Measurements from ENCODE around the gene GJB2. TPM values are rescaled to one million over a fixed set of nuclear protein-coding genes. Genes with fewer than 3 reads are reported as not detected.
A peak's percentile ranks its signal among the peaks of the same experiment; 100 is the strongest.

The GJB2 gene
- total RNA-seq, 1 donor from 2014 or later, result not detected

DNA sequence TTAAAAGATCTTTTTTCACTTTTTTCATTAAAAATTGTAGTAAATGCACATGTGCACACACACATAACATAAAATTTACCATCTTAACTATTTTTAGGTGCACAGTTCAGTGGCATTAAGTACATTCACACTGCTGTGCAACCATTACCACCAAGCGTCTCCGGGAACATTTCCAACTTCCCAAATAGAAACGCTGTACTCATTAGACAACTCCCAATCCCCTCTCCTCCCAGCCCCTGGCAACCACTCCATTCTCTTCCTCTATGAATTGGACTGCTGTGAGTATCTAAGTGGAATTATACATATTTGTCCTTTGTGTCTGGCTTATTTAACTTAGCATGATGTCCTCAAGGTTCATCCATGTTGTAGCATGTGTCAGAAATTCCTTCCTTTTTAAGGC, 11.6 kb downstream of the GJB2 start:
- TF ChIP-seq, protein P1, sequence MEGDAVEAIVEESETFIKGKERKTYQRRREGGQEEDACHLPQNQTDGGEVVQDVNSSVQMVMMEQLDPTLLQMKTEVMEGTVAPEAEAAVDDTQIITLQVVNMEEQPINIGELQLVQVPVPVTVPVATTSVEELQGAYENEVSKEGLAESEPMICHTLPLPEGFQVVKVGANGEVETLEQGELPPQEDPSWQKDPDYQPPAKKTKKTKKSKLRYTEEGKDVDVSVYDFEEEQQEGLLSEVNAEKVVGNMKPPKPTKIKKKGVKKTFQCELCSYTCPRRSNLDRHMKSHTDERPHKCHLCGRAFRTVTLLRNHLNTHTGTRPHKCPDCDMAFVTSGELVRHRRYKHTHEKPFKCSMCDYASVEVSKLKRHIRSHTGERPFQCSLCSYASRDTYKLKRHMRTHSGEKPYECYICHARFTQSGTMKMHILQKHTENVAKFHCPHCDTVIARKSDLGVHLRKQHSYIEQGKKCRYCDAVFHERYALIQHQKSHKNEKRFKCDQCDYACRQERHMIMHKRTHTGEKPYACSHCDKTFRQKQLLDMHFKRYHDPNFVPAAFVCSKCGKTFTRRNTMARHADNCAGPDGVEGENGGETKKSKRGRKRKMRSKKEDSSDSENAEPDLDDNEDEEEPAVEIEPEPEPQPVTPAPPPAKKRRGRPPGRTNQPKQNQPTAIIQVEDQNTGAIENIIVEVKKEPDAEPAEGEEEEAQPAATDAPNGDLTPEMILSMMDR (IDR thresholded peaks at IDR 0.05; ENCODE audit: partially characterized antibody, unreplicated experiment), result no peak
- Mint-ChIP-seq H3K36me3 (ENCODE audit: unreplicated experiment) (peaks cover 4% of the 10 kb centered on the region), H3K4me1 (ENCODE audit: low read depth, unreplicated experiment) (peaks cover 22% of the 10 kb centered on the region), H3K27ac (ENCODE audit: unreplicated experiment) (no peak overlapping the region), H3K9me3 (ENCODE audit: unreplicated experiment) (peaks cover 5% of the 10 kb centered on the region), H3K4me3 (ENCODE audit: unreplicated experiment) (no peak overlapping the region), H3K27me3 (ENCODE audit: unreplicated experiment) (peaks cover 8% of the 10 kb centered on the region)
- DNase-seq, result no peak

DNA sequence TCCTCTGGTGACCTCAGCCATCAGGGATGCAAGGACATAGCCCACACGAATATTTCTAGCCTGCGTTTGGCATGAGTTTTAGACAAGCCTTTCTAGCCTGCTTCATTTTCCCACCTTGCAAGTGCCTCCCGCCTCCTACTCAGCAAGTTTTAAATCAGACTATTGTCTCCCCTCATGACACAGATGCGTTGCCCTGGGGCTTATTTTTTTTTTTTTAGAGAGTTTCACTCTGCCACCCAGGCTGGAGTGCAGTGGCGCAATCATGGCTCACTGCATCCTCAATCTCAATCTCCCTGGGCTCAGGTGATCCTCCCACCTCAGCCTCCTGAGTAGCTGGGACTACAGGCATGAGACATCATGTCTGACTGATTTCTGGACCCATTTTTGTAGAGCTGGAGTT, 14.6 kb downstream of the GJB2 start:
- peaks cover 5% of the 10 kb centered on the region for H3K9me3 Mint-ChIP-seq (ENCODE audit: unreplicated experiment)
- DNase-seq, result no peak
- TF ChIP-seq, protein P1 (IDR thresholded peaks at IDR 0.05; ENCODE audit: partially characterized antibody, unreplicated experiment), result no peak
- peaks cover 3% of the 10 kb centered on the region for H3K4me1 Mint-ChIP-seq (ENCODE audit: low read depth, unreplicated experiment)
- peaks cover 4% of the 10 kb centered on the region for H3K36me3 Mint-ChIP-seq (ENCODE audit: unreplicated experiment)
- peak overlapping the region; percentile 5 for H3K27ac Mint-ChIP-seq (ENCODE audit: unreplicated experiment)
- H3K4me3 Mint-ChIP-seq (ENCODE audit: unreplicated experiment), result no peak overlapping the region
- peaks cover 6% of the 10 kb centered on the region for H3K27me3 Mint-ChIP-seq (ENCODE audit: unreplicated experiment)

DNA sequence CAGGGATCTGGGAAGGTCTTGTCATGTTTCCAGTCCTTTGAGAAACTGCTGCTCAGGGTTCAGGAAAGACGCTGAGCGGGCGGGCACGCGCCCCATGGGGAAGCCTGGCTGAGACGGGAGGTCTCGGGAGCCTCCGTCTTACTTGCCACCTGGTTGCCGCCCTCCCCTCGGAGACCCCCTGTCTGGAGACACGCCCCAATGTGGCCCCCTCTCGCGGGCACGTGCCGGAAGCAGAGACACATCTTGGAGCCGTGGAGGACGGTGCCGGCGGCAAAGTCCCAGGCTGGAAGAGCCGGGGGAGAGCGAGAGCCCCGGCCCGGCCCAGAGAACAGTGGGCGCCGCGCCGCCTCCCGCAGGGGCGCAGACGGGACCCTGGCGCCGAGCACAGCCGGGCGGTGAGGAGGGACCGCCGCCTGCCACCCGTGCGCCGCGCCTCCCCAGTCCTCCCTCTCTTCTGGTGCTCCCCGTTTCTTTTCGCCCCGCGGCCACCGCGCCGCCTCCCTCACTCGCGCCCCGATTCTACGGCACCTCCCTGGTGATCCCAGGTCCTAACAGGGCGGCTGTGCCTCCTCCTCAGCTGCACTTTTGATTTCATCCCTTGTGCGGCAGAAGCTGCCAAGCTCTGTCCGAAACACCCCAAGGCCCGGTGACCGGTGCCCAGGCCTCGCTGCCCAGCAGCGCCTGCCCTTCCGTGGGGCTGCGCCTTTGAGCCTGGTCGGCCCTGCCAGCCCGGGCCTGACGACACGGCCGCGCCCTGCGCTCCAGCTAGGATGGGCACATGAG, 15.5 kb downstream of the GJB2 start:
- TF ChIP-seq, protein P1 (IDR thresholded peaks at IDR 0.05; ENCODE audit: partially characterized antibody, unreplicated experiment), result no peak
- Mint-ChIP-seq H3K27ac (ENCODE audit: unreplicated experiment) (no peak overlapping the region), H3K9me3 (ENCODE audit: unreplicated experiment) (peaks cover 5% of the 10 kb centered on the region), H3K36me3 (ENCODE audit: unreplicated experiment) (peaks cover 4% of the 10 kb centered on the region), H3K4me3 (ENCODE audit: unreplicated experiment) (no peak overlapping the region), H3K4me1 (ENCODE audit: low read depth, unreplicated experiment) (no peaks in the 10 kb centered on the region), H3K27me3 (ENCODE audit: unreplicated experiment) (peaks cover 3% of the 10 kb centered on the region)
- DNase-seq, result no peak

DNA sequence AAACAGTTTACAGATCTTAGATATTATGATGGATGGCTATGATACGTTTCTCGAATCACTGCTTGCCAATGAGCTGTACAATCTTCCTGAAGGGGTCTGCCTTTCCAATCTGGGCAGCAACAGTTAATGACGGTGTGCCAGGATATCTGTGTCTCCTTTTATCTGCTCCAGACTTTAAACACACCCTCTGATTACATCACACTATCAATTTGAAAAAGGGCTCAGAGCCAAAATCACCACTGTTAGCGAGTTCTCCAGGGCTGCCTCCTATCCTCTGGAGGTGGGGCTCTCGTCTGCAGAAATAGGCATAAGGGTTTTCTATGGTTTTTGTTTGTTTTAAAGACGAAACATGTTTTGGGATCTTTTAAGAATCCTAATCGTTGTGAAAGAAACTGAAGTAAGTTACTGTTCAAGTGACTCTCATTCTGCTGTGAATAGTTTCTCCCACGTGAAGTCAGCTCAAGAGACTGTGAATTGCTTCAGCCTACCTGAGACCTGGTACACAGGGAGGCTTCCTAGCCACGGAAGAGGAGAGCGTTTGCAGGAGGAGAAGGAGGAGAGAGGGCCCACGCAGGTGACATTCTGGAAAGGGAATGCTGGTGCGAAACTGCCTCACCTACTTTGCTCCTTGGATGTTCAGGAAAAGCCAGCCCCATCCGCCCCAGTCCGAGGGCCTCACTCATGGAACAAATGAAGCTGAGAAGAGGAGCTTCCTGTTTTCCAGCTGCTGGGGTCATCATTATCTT, 16.7 kb downstream of the GJB2 start:
- H3K36me3 Mint-ChIP-seq (ENCODE audit: unreplicated experiment), result peaks cover 4% of the 10 kb centered on the region
- H3K4me3 Mint-ChIP-seq (ENCODE audit: unreplicated experiment), result no peak overlapping the region
- DNase-seq, result no peak
- no peak overlapping the region for H3K27ac Mint-ChIP-seq (ENCODE audit: unreplicated experiment)
- peaks cover 5% of the 10 kb centered on the region for H3K9me3 Mint-ChIP-seq (ENCODE audit: unreplicated experiment)
- TF ChIP-seq, protein P1 (IDR thresholded peaks at IDR 0.05; ENCODE audit: partially characterized antibody, unreplicated experiment), result no peak
- no peaks in the 10 kb centered on the region for H3K4me1 Mint-ChIP-seq (ENCODE audit: low read depth, unreplicated experiment)
- H3K27me3 Mint-ChIP-seq (ENCODE audit: unreplicated experiment), result peaks cover 3% of the 10 kb centered on the region

DNA sequence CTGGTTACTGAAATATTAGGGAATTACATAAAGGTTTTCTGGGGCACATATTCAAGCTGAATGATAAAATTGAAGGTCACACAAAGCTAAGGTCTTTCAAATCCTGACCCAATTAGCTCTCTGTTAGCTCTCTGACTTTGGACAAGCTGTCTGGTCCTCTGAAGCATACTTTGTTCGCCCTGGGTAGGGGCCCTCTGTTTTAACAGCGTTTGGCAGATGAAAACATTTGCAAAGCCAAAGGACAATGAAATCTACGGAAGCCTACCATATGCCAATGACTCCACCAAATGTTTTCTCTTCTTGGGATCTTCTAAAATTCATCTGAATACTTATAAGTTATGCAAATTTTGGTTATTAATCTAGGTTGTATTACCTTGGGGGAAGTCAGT, 17.3 kb downstream of the GJB2 start:
- Mint-ChIP-seq H3K4me3 (ENCODE audit: unreplicated experiment) (no peak overlapping the region), H3K27ac (ENCODE audit: unreplicated experiment) (no peak overlapping the region), H3K9me3 (ENCODE audit: unreplicated experiment) (peaks cover 5% of the 10 kb centered on the region), H3K4me1 (ENCODE audit: low read depth, unreplicated experiment) (no peaks in the 10 kb centered on the region), H3K27me3 (ENCODE audit: unreplicated experiment) (peaks cover 3% of the 10 kb centered on the region), H3K36me3 (ENCODE audit: unreplicated experiment) (peaks cover 4% of the 10 kb centered on the region)
- TF ChIP-seq, protein P1 (IDR thresholded peaks at IDR 0.05; ENCODE audit: partially characterized antibody, unreplicated experiment), result no peak
- DNase-seq, result no peak

All from glutamatergic neuron (in vitro differentiated cells).